Aorta (tissue), 5 donors: ENCODE measurements around the gene MLH1. TPM values are rescaled to one million over a fixed set of nuclear protein-coding genes. Genes with fewer than 3 reads are reported as not detected.
"Not testable (repeated sequence)": the region's sequence is repeated elsewhere in the genome, so short reads cannot be mapped to it uniquely, and the experiment has no call there.

Source experiments
- ATAC-seq: fragments of 200-7000 bp; cut with Tn5 transposase; one replicate; pipeline ENCODE4 v1.9.1; 2022; ENCODE audit warnings: moderate library complexity; ENCODE audit not compliant: low FRiP score
- DNase-seq, 2 donors: peaks; one replicate each; pipeline ENCODE4 v3.0.0-alpha.2; 2020
- H3K27ac ChIP-seq, 2 donors: one replicate each; pipeline ENCODE4 v1.5.1; 2013; ENCODE audit warnings: low read length in 2 of 2, mild to moderate bottlenecking in 2 of 2, moderate library complexity in 2 of 2, control low read depth in 1 of 2, inconsistent platforms in 1 of 2, low read depth in 1 of 2
- H3K27me3 ChIP-seq, 2 donors: one replicate each; pipeline ENCODE4 v1.6.1; 2013; ENCODE audit warnings: control low read depth in 1 of 2, low read length in 1 of 2, mild to moderate bottlenecking in 1 of 2, moderate library complexity in 1 of 2; ENCODE audit not compliant: insufficient read depth in 2 of 2, control insufficient read depth in 1 of 2
- H3K36me3 ChIP-seq, 2 donors: one replicate each; pipeline ENCODE4 v1.6.1; 2013; ENCODE audit warnings: control low read depth in 1 of 2, low read length in 1 of 2, mild to moderate bottlenecking in 1 of 2; ENCODE audit not compliant: insufficient read depth in 2 of 2, control insufficient read depth in 1 of 2
- H3K4me1 ChIP-seq, 2 donors: one replicate each; pipeline ENCODE4 v1.6.1; 2013; ENCODE audit warnings: low read length in 2 of 2, control low read depth in 1 of 2, mild to moderate bottlenecking in 1 of 2, moderate library complexity in 1 of 2; ENCODE audit not compliant: insufficient read depth in 2 of 2, control insufficient read depth in 1 of 2
- H3K4me3 ChIP-seq, 2 donors: one replicate each; pipeline ENCODE4 v1.5.1; 2013; ENCODE audit warnings: low read length in 2 of 2, control low read depth in 1 of 2, mild to moderate bottlenecking in 1 of 2
- H3K9me3 ChIP-seq: one replicate; pipeline ENCODE4 v1.6.1; 2013; ENCODE audit warnings: mild to moderate bottlenecking, low read length; ENCODE audit not compliant: control insufficient read depth
- WGBS, 2 donors: extraction: QIAGEN DNeasy Blood & Tissue Kit; methylation state at CpG; one replicate each; pipeline ENCODE4 v1.1.7; 2013; 5-methylcytosine and 5-hydroxymethylcytosine counted together
- intact Hi-C, 2 donors: fragments of 100-400 bp; cut with DNase I; formaldehyde crosslinking; loops; one replicate each; pipeline versions ENCODE4 v1.14.2 to v1.15.0; 2022
- polyA plus RNA-seq, 2 donors: library from polyadenylated mRNA; stranded (reverse); fragments of 200-250 nt; gene quantifications; one replicate each; pipeline ENCODE4 v1.2.3, GENCODE V29; 2013
- total RNA-seq, 2 donors: library from RNA; stranded (reverse); fragmentation: NEBNext Ultra II Directional; extraction: Animal tissue kit (Norgen Biotek cat#: 25700); gene quantifications; one replicate each; pipeline ENCODE4 v1.2.1, GENCODE V29; 2021
- donor health status: healthy with polysubstance abuse.
- donor health status: Bipolar disorder and iron deficiency.
- donor health status: DM: no; HTN: no; CAD: no.
- donor health status: DM: no; HTN: no; CAD: no.
- donor health status: DM: yes; HTN: yes; CAD: no.

MLH1 gene
- total and polyA plus RNA-seq, 4 donors, result 19.5 to 28.0 (median 23.9) TPM

- Histone ChIP-seq H3K27me3 (no peaks in the 10 kb centered on the region), H3K4me1 (peaks cover 0 to 6% of the 10 kb centered on the region in 2 donors), H3K36me3 (peaks cover 0 to 4% of the 10 kb centered on the region in 2 donors), H3K4me3 (no peak overlapping the region), H3K9me3 (no peaks in the 10 kb centered on the region), H3K27ac (peak overlapping the region in 1 of 2 donors; percentile 94)
- intact Hi-C loops, result no loop called here
- DNase-seq (no peak), ATAC-seq (peak; percentile 91)
- WGBS, 2 donors, result 2 to 4% methylated on average over 3 of the region's 3 CpGs
Measured at GRCh38 chr3:37054370-37054769, 61.1 kb downstream of the MLH1 start.

- 66 to 73% methylated on average over 8 of the region's 8 CpGs for WGBS, 2 donors
- H3K27me3 ChIP-seq, ATAC-seq, DNase-seq, H3K36me3 ChIP-seq, H3K4me1 ChIP-seq, H3K4me3 ChIP-seq, H3K9me3 ChIP-seq, intact Hi-C loops: not testable (repeated sequence)
- peak overlapping the region; percentile 85 to 96 for H3K27ac ChIP-seq
Measured at GRCh38 chr3:37055077-37055476, 61.8 kb downstream of the MLH1 start.

- Histone ChIP-seq H3K4me1 (peaks cover 0 to 2% of the 10 kb centered on the region in 2 donors), H3K36me3 (peaks cover 0 to 4% of the 10 kb centered on the region in 2 donors), H3K27me3 (no peaks in the 10 kb centered on the region), H3K27ac (peak overlapping the region; percentile 51 to 82), H3K9me3 (no peaks in the 10 kb centered on the region), H3K4me3 (no peak overlapping the region)
- DNase-seq (no peak), ATAC-seq (no peak)
- intact Hi-C loops, result no loop called here
Measured at GRCh38 chr3:37056826-37057225, 63.5 kb downstream of the MLH1 start.

GRCh38 chr3:37058117-37058516, 64.8 kb downstream of the MLH1 start:
- Histone ChIP-seq H3K4me3 (no peak overlapping the region), H3K27ac (no peak overlapping the region), H3K9me3 (no peaks in the 10 kb centered on the region), H3K36me3 (peaks cover 0 to 11% of the 10 kb centered on the region in 2 donors), H3K27me3 (no peaks in the 10 kb centered on the region), H3K4me1 (peaks cover 2% of the 10 kb centered on the region in 2 donors)
- intact Hi-C loops, result no loop called here
- ATAC-seq (no peak), DNase-seq (no peak)
- WGBS, 2 donors, result 94 to 96% methylated on average over 5 of the region's 5 CpGs

GRCh38 chr3:37064747-37065146, 71.4 kb downstream of the MLH1 start:
- WGBS, 2 donors, result 6 to 16% methylated on average over 3 of the region's 3 CpGs
- DNase-seq, result no peak

GRCh38 chr3:37067577-37067976, 74.3 kb downstream of the MLH1 start:
- H3K36me3 ChIP-seq, result peaks cover 0 to 6% of the 10 kb centered on the region in 2 donors
- no peak overlapping the region for H3K27ac ChIP-seq
- H3K27me3 ChIP-seq, result no peaks in the 10 kb centered on the region
- intact Hi-C loops, result no loop called here
- H3K9me3 ChIP-seq, result no peaks in the 10 kb centered on the region
- no peak overlapping the region for H3K4me3 ChIP-seq
- 93 to 98% methylated on average over 3 of the region's 3 CpGs for WGBS, 2 donors
- ATAC-seq (no peak), DNase-seq (no peak)
- peaks cover 2 to 4% of the 10 kb centered on the region in 2 donors for H3K4me1 ChIP-seq

More at GRCh38 chr3:37064747-37065146, 71.4 kb downstream of the MLH1 start:
- H3K36me3 ChIP-seq, result peaks cover 0 to 8% of the 10 kb centered on the region in 2 donors
- ATAC-seq, result no peak
- peaks cover 2 to 4% of the 10 kb centered on the region in 2 donors for H3K4me1 ChIP-seq
- H3K27me3 ChIP-seq, result no peaks in the 10 kb centered on the region
- no peak overlapping the region for H3K27ac ChIP-seq
- no peaks in the 10 kb centered on the region for H3K9me3 ChIP-seq
- intact Hi-C loops, result no loop called here
- no peak overlapping the region for H3K4me3 ChIP-seq

GRCh38 chr3:37068031-37068430, 74.7 kb downstream of the MLH1 start:
- no peak for ATAC-seq
- WGBS, 2 donors, result 90 to 94% methylated on average over 1 of the region's 1 CpG
- peaks cover 2% of the 10 kb centered on the region in 2 donors for H3K4me1 ChIP-seq

GRCh38 chr3:37071921-37072320, 78.6 kb downstream of the MLH1 start:
- H3K9me3 ChIP-seq, result no peaks in the 10 kb centered on the region
- 61 to 64% methylated on average over 3 of the region's 3 CpGs for WGBS, 2 donors
- DNase-seq (no peak), ATAC-seq (no peak)
- peak overlapping the region; percentile 48 to 63 for H3K27ac ChIP-seq
- H3K4me3 ChIP-seq, result no peak overlapping the region
- no peaks in the 10 kb centered on the region for H3K36me3 ChIP-seq
- intact Hi-C loops, result no loop called here
- peaks cover 0 to under 1% of the 10 kb centered on the region in 2 donors for H3K4me1 ChIP-seq
- H3K27me3 ChIP-seq, result no peaks in the 10 kb centered on the region

More at GRCh38 chr3:37068031-37068430, 74.7 kb downstream of the MLH1 start:
- intact Hi-C loops, result no loop called here
- H3K27me3 ChIP-seq, result no peaks in the 10 kb centered on the region
- no peak overlapping the region for H3K4me3 ChIP-seq
- no peak overlapping the region for H3K27ac ChIP-seq
- H3K9me3 ChIP-seq, result no peaks in the 10 kb centered on the region
- H3K36me3 ChIP-seq, result peaks cover 0 to 2% of the 10 kb centered on the region in 2 donors
- no peak for DNase-seq

GRCh38 chr3:37072892-37073291, 79.6 kb downstream of the MLH1 start:
- Histone ChIP-seq H3K4me1 (no peaks in the 10 kb centered on the region), H3K9me3 (no peaks in the 10 kb centered on the region), H3K4me3 (no peak overlapping the region), H3K27me3 (no peaks in the 10 kb centered on the region), H3K36me3 (no peaks in the 10 kb centered on the region), H3K27ac (peak overlapping the region; percentile 64 to 98)
- WGBS, 2 donors, result 0 to 3% methylated on average over 2 of the region's 2 CpGs
- DNase-seq, result no peak
- no peak for ATAC-seq
- intact Hi-C loops, result no loop called here
